ENCODE results near the gene SLC9A8. TPM values are rescaled to one million over a fixed set of nuclear protein-coding genes. Genes with fewer than 3 reads are reported as not detected.

The SLC9A8 gene
- total and polyA plus RNA-seq, 2 of the 4 experiments (the other 2 are of a cell fraction), result 4.1 to 5.0 TPM

DNA sequence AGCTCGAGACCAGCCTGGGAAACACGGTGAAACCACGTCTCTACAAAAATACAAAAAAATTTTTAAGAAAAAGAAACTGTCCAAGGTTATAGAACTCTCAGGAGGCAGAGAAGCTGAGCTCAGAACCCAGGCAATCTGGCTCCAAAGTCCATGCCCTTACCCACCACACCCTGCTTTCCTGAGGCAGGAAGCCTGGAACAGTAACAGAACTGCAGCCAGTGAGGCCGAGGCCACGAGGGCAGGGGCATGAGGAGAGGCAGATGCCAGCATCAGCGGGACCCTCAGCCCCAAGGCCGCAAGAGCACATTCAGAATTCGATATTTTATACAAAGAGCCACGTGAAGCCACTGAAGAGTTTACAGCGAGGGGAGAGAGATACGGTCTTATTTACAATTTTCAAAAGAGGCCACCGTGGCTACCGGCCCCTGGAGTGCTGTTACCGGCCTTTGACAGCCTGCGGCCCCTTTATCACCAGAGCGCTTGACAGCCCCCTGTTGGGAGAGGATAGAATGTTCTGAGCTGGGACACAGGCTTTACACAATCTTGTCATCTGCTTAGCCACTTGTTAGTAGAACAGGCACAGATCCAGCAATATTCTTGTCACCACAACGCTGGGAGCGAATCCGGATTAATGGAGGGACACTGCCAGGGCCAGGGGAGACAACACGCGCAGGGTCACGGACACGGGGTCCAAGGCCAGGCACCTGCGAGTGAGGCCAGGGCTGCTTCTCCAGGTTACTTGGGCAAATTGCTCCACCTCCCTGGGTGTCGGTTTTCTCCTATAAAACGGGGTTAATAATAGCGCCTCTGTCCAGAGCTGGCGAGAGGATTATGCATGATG is 97.1 kb downstream of the SLC9A8 start:
- Histone ChIP-seq H4K5ac (ENCODE audit: low read depth, low read length) (no peak overlapping the region), H2AFZ (replicated peaks; ENCODE audit: low read length, poor library complexity) (no peak overlapping the region), H3K4me3 (ENCODE audit: insufficient read depth, low read depth, low read length) (no peak overlapping the region), H3K56ac (ENCODE audit: extremely low read depth, insufficient read depth, low read length) (no peak overlapping the region), H4K91ac (ENCODE audit: insufficient read depth, low read depth, low read length) (no peak overlapping the region), H3K27me3 (ENCODE audit: control insufficient read depth, insufficient read depth, low read length) (no peaks in the 10 kb centered on the region), H2BK120ac (ENCODE audit: low read depth, low read length) (no peak overlapping the region), H3K14ac (replicated peaks; ENCODE audit: low read depth, low read length) (no peak overlapping the region), H3K18ac (ENCODE audit: low read depth, low read length) (no peak overlapping the region), H3K36me3 (ENCODE audit: control insufficient read depth, insufficient read depth, low read length) (peaks cover 40% of the 10 kb centered on the region), H3K23ac (ENCODE audit: low read depth, low read length) (no peak overlapping the region), H3K9me3 (ENCODE audit: control insufficient read depth, insufficient read depth, low read length) (no peaks in the 10 kb centered on the region), H3K9ac (ENCODE audit: low read depth, low read length) (no peak overlapping the region), H4K8ac (ENCODE audit: low read depth in 2 of 2, low read length in 2 of 2) (no peak overlapping the region), H2AK9ac (replicated peaks; ENCODE audit: low read depth, low read length, poor library complexity) (no peak overlapping the region), H3K4me2 (ENCODE audit: low read depth, low read length) (no peak overlapping the region), H3K4ac (ENCODE audit: low read depth, low read length) (no peak overlapping the region), H3K79me1 (ENCODE audit: low read depth in 1 of 2, low read length in 2 of 2) (peaks cover 27 to 76% of the 10 kb centered on the region in 2 experiments), H4K20me1 (ENCODE audit: insufficient read depth, low read length) (peaks cover 57% of the 10 kb centered on the region), H3K27ac (ENCODE audit: insufficient read depth, low read length) (no peak overlapping the region), H2BK15ac (ENCODE audit: low read depth, low read length) (no peak overlapping the region), H2AK5ac (ENCODE audit: low read depth, low read length) (no peak overlapping the region), H2BK20ac (ENCODE audit: low read depth, low read length) (no peak overlapping the region), H2BK5ac (ENCODE audit: low read depth, low read length, poor library complexity, severe bottlenecking) (no peak overlapping the region), H3K4me1 (ENCODE audit: control insufficient read depth, insufficient read depth, low read length) (peaks cover 9% of the 10 kb centered on the region), H3K9me1 (ENCODE audit: insufficient read depth, low read length) (no peaks in the 10 kb centered on the region)
- intact Hi-C loops (cut with micrococcal nuclease), result no loop called here
- BruUV-seq (replicated peaks), result no TSS peak
- ATAC-seq (ENCODE audit: low read depth), result peak; percentile 44; the same call in 1 of the 2 replicates
- in situ Hi-C loops (cut with MboI; ENCODE audit: low sequenced_read_pairs), result no loop called here
- POLR2A ChIA-PET (ENCODE audit: unreplicated experiment), result no interaction called here
- dilution Hi-C loops (cut with HindIII; ENCODE audit: low sequenced_read_pairs, unreplicated experiment), result no loop called here
- no peak for TF ChIP-seq NFE2L2 (IDR thresholded peaks at IDR 0.05; ENCODE audit: low read depth, low read length)
- TF ChIP-seq RAD21 (IDR thresholded peaks at IDR 0.05; ENCODE audit: low read length), result no peak
- no peak for TF ChIP-seq MXI1 (IDR thresholded peaks at IDR 0.05; ENCODE audit: borderline replicate concordance, low read depth, low read length)
- TF ChIP-seq RCOR1 (IDR thresholded peaks at IDR 0.05; ENCODE audit: insufficient replicate concordance, low read length), result no peak
- TF ChIP-seq CHD1 (IDR thresholded peaks at IDR 0.05; ENCODE audit: low read depth, low read length), result no peak
- TF ChIP-seq MAZ (IDR thresholded peaks at IDR 0.05; ENCODE audit: borderline replicate concordance, low read depth, low read length), result no peak
- no peak for TF ChIP-seq BHLHE40 (IDR thresholded peaks at IDR 0.05; ENCODE audit: low read depth, low read length)
- no peak for TF ChIP-seq POLR2A (IDR thresholded peaks at IDR 0.05; ENCODE audit: low read depth, low read length)
- TF ChIP-seq, protein P1, sequence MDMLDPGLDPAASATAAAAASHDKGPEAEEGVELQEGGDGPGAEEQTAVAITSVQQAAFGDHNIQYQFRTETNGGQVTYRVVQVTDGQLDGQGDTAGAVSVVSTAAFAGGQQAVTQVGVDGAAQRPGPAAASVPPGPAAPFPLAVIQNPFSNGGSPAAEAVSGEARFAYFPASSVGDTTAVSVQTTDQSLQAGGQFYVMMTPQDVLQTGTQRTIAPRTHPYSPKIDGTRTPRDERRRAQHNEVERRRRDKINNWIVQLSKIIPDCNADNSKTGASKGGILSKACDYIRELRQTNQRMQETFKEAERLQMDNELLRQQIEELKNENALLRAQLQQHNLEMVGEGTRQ (IDR thresholded peaks at IDR 0.05; ENCODE audit: low read depth, low read length), result no peak
- no peak for TF ChIP-seq RFX5 (IDR thresholded peaks at IDR 0.05; ENCODE audit: low read depth, low read length)
- no peak; the same call in 1 of the 2 replicates for TF ChIP-seq CTCF (conservative IDR thresholded peaks at IDR 0.05; ENCODE audit: low read depth, low read length)
- CTCF ChIA-PET, result no interaction called here
- 72% methylated on average over 17 of the region's 28 CpGs; no CpG with 5 or more reads in 1 of the 2 experiments for WGBS, 2 experiments (ENCODE audit: extremely low coverage in 2 of 2, insufficient read length in 1 of 2)
- DNase-seq, result no peak
